ENCODE results near the gene TMC3.

DNA sequence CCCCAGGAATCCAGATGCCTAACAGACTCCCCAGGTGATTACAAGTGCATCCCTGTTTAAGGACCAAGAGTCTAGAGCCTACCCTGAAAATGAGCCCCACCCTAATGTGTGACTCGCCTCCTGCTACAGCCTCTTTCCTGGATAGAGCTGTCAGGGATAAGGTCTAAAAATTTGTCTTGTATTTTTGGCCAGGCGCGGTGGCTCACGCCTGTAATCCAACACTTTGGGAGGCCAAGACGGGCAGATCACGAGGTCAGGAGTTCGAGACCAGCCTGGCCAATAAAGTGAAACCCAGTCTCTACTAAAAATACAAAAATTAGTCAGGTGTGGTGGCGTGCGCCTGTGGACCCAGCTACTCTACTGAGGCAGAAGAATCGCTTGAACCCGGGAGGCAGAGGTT lies 11.2 kb downstream of the TMC3 start:
- no peak for TF ChIP-seq POLR2A (IDR thresholded peaks at IDR 0.05; ENCODE audit: low read length)
- no peak for TF ChIP-seq USF2 (IDR thresholded peaks at IDR 0.05)
- TF ChIP-seq, protein P1, sequence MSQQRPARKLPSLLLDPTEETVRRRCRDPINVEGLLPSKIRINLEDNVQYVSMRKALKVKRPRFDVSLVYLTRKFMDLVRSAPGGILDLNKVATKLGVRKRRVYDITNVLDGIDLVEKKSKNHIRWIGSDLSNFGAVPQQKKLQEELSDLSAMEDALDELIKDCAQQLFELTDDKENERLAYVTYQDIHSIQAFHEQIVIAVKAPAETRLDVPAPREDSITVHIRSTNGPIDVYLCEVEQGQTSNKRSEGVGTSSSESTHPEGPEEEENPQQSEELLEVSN (IDR thresholded peaks at IDR 0.05; ENCODE audit: borderline replicate concordance, low read depth) = no peak
- TF ChIP-seq, protein P2, sequence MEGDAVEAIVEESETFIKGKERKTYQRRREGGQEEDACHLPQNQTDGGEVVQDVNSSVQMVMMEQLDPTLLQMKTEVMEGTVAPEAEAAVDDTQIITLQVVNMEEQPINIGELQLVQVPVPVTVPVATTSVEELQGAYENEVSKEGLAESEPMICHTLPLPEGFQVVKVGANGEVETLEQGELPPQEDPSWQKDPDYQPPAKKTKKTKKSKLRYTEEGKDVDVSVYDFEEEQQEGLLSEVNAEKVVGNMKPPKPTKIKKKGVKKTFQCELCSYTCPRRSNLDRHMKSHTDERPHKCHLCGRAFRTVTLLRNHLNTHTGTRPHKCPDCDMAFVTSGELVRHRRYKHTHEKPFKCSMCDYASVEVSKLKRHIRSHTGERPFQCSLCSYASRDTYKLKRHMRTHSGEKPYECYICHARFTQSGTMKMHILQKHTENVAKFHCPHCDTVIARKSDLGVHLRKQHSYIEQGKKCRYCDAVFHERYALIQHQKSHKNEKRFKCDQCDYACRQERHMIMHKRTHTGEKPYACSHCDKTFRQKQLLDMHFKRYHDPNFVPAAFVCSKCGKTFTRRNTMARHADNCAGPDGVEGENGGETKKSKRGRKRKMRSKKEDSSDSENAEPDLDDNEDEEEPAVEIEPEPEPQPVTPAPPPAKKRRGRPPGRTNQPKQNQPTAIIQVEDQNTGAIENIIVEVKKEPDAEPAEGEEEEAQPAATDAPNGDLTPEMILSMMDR (IDR thresholded peaks at IDR 0.05) = no peak
- TF ChIP-seq MYC (IDR thresholded peaks at IDR 0.05; ENCODE audit: borderline replicate concordance, low read length) = no peak
